NCI-H146 treated with DMSO at 0.1 percent for 48 hours (cell line): Measurements from ENCODE around the gene DROSHA.

Source experiments
- DNase-seq: peaks from one replicate; lab custom pipeline; 2025; ENCODE audit not compliant: unreplicated experiment; lab: John Stamatoyannopoulos, UW

DROSHA gene

GRCh38 chr5:31471040-31471439 is 60.9 kb downstream of the DROSHA start:
- DNase-seq: no peak

GRCh38 chr5:31470608-31471007 is 61.3 kb downstream of the DROSHA start:
- no peak for DNase-seq

DNA sequence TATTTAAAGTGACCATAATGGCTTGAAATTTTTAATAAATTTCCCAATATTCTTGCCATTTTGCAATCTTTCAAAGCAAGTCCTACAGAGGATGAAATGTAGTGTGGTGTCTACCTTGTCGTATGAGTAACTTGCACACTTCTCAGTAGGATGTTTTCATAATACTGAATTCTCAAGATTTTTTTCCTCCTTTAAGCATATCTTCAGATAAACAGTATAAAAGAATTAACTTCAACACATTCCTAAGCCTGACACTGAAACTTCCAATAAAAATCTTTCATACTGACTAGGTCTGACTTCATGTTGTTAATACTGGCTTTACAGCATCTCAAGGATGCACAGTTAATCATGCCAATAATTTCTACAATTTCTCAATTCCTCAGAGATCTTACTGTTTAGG is 62.0 kb downstream of the DROSHA start:
- no peak for DNase-seq

GRCh38 chr5:31469466-31469865 is 62.4 kb downstream of the DROSHA start:
- no peak for DNase-seq

DNA sequence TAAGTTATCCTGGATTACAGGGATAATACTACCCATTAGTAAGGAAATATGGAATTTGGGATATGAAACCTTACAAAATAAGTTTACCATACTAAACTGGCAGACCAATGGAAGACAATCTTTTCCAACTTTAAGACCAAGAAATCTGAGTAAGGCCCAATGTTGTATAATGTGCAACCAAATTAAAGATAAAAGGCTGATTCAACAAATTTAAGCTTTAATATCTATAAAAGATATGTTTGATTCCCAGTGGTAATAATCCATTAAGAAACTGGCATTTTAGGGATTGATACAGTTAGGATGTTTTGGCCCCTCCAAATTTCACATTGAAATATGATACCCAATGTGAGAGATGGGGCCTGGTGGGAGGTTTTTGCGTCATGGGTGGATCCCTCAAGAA is 66.6 kb downstream of the DROSHA start:
- no peak for DNase-seq

- no peak for DNase-seq
Measured at GRCh38 chr5:31464081-31464480, 67.8 kb downstream of the DROSHA start.

GRCh38 chr5:31463351-31463750 is 68.5 kb downstream of the DROSHA start:
- DNase-seq: no peak

DNA sequence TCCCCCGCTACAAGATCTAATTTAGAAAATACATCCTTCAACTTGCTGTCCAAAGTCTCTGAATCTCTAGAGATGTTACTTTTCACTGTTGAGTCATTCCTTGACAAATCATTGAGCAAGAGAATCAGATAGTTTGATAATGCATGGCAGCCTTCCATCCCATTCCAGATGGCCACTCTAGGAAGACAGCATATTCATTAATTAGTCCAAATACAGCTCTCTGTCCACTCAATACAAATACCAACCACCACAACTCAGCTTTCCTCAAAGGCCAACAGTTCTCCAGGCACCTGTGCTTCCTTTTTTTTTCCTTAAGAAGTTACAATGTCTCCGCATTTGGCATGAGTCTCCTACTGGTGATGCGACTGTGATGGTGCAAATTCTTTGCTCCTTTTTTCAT is 72.3 kb downstream of the DROSHA start:
- no peak for DNase-seq

- DNase-seq: no peak
Measured at GRCh38 chr5:31455172-31455571, 76.7 kb downstream of the DROSHA start.

GRCh38 chr5:31453522-31453921 is 78.4 kb downstream of the DROSHA start:
- DNase-seq: no peak

DNA sequence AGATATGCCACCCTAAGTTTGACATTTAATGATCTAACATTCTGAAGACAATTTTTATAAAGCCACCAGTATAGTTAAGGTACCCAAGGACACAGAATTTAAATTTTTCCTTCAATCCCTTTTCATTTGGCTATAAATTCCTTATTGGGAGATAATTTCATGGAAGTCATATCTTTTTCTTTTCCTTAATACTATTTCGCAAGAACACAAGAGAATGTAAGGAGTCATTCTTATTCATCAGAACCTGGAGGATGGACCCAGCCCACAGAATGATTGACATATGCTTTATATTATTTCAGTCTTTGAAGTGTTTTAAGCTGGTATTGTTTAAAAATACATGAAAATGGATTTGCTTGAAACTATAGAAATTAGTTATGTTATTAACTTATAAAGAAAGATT is 79.6 kb downstream of the DROSHA start:
- no peak for DNase-seq

GRCh38 chr5:31449962-31450361 is 81.9 kb downstream of the DROSHA start:
- no peak for DNase-seq

GRCh38 chr5:31449174-31449573 is 82.7 kb downstream of the DROSHA start:
- DNase-seq: no peak

DNA sequence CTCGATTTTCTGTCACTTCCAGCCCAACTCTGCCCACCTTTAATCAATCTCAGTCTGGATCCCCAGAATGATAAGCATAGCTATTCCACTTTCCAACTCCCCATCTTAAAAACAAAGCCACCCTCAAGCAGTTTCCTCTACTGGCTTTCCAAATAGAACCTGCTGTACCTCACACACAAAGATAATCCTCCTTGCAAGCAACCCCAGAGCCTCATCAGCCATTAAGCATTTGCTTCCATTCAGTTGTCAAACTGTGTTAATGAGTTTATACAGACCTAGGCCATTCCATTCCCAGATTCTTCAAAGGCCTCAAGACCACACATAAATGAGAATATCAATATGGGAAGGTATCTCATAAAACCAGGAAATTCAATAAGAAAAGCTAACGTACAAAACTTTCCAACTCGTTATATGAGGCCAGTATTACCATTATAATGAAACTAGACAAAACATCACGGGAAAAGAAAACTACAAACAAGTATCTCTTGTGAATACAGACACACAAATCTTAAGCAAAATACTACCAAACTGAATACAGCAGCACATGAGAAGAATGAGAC is 86.8 kb downstream of the DROSHA start:
- no peak for DNase-seq

- no peak for DNase-seq
Measured at GRCh38 chr5:31443572-31443971, 88.3 kb downstream of the DROSHA start.

GRCh38 chr5:31442058-31442745 is 89.7 kb downstream of the DROSHA start:
- no peak for DNase-seq

- no peak for DNase-seq
Measured at GRCh38 chr5:31436851-31437250, 95.0 kb downstream of the DROSHA start.

GRCh38 chr5:31435730-31436129 is 96.2 kb downstream of the DROSHA start:
- DNase-seq: no peak

DNA sequence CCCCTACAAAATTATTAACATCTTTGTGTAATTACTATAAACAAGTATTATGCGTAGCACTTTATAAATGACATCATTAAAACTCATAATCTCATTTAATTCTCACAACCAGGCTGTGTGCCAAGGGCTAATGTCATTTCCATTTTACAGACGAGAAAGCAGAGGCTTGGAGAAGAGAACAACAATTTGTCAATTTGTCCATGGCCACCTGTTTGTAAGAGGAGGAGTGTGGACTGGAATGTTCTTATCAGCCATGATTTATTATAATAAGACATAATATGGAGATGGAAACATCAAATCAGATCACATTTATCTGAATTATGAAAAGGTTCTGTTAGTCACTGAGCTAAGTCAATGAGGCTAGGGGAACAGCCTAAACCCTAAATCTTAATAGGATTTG is 97.0 kb downstream of the DROSHA start:
- no peak for DNase-seq

DNA sequence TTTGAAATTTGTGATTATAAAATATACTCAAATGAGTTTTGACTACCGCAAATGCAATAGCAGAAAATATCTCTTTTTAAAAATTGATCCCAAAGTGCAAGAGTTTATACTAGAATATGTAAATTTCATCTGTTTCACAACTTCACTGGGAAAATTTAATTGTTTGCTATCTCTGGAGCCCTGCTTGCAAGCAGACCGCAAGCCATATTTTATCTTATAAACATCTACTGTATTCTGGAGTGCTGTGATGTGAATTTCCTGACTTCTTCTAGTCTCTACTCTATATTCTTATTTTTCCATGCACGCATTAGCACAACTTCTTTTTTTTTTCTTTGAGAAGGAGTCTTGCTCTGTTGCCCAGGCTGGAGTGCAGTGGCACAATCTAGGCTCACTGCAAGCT is 98.7 kb downstream of the DROSHA start:
- DNase-seq: no peak

DNA sequence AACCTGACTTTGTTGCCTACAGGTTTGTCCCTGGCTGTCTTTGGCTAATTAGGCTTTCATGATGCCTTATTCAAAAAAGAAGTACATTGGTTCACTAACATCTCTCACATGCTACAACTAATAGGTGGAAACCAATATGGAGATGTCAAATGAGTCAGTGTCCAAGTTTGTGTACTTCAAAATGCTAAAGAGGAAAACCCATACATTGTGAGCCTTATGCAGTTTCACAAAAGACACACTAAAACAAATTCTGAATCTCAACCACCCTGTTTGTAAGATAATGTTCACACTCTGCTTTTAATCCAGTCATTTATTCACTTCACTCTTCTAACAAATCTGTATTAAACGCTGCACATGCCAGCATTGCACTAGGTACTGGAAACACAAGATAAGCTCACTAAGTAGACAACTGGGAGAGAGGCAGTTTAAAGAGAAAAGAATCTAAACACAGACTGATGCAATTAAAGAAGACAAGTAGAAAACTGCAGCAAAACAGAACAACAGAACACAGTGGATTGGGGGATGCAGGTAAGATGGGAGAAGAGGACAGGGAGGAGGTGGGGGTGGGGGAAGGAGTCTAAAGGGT is 104.1 kb downstream of the DROSHA start:
- DNase-seq: no peak

DNA sequence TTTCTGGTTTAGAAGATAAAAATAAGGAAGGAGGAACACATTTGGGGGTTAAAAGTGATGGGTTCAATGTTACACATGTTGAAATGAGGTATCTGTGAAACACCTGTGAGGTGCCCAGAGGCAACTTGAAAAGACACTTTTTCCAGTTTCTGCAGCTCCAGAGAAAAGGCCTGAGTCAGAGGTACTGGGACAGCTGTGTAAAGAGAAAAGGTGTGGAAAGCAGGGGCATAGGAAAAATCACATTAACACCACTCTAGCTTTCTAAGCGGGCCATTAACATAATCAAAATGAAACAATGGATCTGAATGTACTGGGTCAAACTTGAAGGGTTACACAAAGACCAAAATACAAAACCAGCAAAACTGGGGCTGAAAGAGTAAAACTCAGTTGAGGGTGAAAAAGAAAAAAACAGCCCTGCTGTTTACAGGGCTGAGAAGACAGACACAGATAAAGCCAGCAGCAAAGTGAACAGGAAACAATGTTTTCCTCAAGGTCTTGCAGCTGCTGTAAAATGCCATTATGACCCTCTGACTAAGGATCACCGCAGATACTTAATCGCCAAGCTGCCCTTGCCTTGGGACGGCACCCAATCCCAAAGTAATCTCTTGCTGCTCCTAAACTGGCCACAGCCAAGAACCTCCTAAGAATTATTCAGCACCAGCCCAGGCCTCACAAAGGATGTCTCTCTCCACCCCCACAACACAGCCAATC is 104.7 kb downstream of the DROSHA start:
- DNase-seq: no peak
